GM21825 (cell line): ENCODE results near the gene NDRG2.

Source experiments
- ATAC-seq: cut with Tn5 transposase; IDR thresholded peaks from one replicate; pipeline ENCODE4 v1.9.1; 2021; ENCODE audit warnings: mild to moderate bottlenecking, moderate library complexity; ENCODE audit not compliant: unreplicated experiment

Gene NDRG2

GRCh38 chr14:21024585-21025370 is at the start of gene NDRG2:
Gene NDRG2 (minus strand): TSS chr14:21025061. CDS start chr14:21023315, 1,746 bp downstream.
- ATAC-seq = no peak

- no peak for ATAC-seq
Measured at GRCh38 chr14:21073921-21074320, 49.1 kb upstream of the NDRG2 start.

- no peak for ATAC-seq
Measured at GRCh38 chr14:21072781-21073339, 48.0 kb upstream of the NDRG2 start.

DNA sequence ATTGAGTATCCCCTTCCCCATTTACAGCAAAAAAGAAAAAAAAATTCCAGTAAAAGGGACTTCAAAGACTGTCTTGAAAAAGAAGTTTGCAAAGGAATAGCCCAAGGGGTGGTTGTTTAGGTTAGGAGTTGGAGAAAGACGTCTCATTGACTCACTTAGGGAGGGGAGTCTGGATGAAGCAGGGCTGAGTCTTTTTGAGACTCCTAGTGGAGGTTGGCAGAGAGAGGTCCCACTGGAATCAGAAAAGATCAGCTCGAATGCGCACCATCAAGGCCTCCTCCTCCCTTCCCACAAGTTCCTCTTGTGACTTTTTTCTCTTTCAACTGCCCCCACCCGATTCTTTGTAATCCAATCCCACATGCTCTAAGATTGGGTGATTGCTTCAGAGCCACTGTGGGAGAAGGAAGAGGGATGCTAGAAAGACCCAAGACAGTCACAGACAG is 47.2 kb upstream of the NDRG2 start:
- ATAC-seq = no peak

GRCh38 chr14:21071225-21072030 is 46.6 kb upstream of the NDRG2 start:
- peak; percentile 81 for ATAC-seq

GRCh38 chr14:21070610-21071224 is 45.9 kb upstream of the NDRG2 start:
- ATAC-seq = peak; percentile 10

DNA sequence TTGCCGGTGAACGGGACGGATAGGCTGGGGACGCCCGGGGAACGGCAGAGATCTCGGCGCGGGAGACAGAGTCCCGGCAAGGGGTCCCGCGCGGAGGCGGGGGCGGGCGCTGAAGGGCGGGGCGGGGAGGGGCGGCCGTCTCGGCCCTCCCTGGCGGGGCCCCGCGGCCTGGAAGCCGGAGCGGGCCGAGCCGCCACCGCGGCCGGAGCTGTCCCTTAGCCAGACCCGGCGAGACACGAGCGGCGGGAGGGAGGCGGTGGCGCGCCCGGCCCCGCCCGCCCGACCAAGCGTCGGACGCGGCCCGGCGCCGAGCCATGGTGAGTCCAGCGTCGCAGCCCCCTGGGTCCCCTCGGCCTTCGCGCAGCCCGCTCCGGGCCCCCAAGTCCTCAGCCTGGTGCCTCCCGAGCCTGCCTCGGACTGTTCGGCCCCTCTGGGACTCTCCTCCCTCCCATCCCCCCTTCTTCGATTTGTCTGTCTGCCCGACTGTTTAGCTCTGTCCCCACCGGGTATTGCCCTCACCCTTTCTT is 45.3 kb upstream of the NDRG2 start, which contains the start of gene ARHGEF40:
TSS of gene ARHGEF40 (plus strand) at position 222 of the 527 bp plus-strand sequence. CDS start at position 315, 93 bp downstream.
- no peak for ATAC-seq

DNA sequence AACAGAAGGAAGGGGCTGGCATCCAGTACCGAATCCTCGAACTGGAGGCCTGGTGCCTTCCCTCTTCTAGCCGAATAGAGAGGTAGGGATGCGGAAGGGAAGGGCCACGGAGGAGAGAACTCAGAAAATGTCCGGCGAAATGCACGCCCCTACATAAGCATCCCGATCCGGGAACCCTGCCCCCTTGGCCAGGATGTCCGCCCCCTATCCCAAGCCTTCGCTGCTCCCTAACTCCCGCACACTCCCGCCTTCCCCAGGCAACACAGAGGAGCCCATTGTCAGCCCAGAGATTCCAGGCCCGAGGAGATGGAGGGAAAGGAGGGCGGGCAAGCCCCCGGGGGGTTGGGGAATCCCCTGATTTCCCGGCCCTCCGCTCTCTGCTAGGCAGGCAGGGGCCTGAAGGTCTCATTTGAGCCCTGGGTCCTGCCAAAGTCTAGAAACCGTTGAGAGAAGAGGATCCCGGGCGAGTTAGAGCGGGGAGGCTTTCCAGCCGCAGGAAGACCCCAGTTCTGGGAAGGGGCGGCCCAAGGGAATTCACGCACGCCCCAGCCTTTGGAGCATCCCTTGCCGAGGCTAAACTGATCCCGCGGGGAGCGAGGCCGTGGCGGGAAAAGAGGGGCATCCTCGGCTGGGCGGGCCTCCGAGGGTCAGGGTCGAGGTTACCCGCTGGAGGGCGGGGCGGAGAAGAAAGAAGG is 44.7 kb upstream of the NDRG2 start:
- ATAC-seq = no peak

DNA sequence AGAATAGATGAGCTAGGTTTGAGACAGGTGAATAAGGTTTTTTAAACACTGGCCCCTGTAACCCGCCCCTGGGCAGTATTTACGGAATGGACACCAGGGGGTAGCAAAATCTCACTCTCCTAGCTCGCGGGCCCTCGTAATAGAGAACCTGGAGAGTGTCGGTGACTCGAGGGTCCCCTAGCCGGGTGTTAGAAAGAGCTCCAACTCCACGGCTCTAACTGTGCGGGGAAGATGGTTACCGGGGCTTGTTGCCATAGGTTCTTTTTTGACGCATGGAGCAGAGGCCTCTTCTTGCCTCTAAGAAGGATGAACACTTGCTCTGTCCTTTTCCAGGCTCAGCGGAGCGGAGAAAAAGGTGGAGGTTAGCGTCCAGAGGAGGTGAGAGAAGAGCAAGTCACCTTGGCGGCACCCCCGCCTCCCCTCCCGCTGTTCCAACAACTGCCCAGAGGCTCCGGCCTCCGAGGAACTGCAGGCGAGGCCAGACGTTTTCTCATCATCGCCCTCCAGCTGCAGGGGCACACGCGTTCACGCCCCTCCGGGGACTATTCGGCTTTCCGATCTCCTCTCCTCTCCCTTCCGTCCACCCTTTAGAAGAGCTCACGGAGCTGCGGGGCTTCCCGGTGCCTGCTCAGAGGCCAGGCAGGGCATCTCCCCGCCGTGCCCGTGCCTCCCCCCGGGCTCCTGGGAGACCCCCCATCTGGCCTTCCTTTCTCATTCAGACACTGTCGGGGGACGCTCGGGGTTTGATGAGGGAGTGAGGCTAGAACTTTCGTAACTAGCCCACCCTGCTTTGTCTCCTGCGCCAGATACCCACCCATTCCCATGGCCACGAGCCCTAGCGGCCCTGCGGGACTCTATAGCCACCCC is 43.9 kb upstream of the NDRG2 start:
- ATAC-seq = no peak

DNA sequence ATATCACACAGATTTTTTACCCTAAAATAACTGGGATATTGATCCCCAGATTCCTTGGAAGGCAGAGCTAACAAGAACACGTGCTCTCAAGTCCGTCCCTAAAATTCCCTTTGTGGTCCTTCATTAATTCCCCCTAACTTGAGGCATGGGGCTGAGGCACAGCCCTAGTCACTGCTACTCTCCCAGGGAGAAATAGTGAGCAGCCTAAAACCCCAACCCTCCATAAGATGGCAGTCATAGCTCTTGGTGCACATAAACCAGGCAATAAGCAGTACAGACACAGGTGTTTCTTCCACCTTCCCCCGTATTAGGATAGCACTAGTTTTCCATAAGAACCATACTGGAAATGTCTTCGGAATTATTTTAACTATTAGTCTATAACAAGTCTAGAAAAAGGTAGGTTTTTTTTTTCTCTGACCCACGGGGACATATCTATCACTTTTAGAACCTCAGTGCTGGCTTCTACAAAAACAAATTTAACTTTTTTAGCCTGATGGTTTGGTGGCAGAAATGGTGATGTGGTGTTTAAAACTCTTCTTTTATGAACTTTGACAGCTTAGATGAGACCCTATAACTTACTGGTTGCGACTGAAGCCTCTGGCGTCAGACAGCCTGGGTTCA is 42.1 kb upstream of the NDRG2 start:
- ATAC-seq = no peak

DNA sequence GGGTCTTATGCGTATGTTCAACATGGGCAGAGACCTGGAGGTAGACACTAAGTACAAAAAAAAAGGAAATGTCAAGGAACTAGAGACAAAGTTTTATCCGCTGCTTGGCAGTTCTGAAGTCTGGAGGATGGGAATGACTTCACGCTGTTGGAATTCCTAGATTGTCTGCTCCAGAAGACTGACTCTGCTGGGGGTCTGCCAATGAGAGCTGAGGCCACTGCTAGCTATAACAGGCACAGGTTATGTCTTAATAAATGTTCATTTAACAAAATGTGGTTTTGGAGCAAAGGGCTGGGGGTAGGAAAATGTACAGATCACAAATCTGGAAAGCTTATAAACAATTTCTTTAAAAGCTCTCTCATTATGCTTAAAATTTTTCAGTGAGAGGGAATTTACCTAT is 38.6 kb upstream of the NDRG2 start:
- ATAC-seq = no peak

DNA sequence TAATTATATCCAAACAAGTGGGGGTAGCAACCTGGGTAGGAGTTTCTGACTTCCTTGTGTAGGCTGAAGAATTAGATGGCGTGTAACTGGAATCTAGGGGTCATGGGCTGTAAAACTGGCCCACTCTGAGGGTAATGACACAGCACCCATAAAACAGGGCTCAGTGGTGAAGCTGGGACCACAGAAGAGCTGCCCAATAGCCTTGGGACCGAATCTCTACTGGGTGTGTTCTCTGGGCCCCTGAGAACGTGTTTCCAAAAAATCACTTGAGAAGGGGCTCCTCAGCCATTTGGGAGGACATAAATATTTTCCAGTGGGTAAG is 36.4 kb upstream of the NDRG2 start:
- no peak for ATAC-seq

DNA sequence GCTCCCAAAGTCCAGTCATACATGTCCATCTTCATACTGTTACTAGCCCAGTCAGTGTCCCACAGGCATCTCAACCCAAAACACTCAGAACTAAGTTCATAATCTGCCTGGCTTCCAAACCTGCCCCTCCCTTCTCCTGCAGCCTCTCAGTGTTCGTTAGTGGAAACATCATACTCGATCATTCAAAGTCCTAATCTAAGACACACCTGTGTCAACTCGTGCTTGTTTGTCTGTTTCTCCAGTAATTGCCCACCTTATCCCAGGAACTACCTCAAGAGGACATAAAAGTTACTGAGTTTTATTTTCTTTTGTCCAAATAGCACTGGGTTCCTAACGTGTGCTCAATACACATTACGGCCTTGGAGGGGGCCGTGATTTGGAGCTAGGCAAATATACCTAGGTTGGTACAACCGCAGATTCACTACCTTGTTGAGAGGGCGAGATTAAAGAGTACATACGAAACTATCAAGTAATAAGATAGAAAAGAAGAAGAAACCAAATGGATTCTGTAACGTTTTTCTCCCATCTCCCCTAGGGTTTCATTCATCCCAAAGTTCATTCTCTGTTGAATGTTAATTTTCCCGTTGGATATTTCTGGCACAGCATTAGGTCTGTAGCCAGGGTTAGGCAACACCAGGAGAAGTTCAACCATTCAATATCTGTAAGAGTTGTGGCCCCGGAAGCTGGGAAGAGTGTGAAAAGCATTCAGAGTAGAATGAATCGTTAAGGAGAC is 35.9 kb upstream of the NDRG2 start:
- ATAC-seq = no peak

DNA sequence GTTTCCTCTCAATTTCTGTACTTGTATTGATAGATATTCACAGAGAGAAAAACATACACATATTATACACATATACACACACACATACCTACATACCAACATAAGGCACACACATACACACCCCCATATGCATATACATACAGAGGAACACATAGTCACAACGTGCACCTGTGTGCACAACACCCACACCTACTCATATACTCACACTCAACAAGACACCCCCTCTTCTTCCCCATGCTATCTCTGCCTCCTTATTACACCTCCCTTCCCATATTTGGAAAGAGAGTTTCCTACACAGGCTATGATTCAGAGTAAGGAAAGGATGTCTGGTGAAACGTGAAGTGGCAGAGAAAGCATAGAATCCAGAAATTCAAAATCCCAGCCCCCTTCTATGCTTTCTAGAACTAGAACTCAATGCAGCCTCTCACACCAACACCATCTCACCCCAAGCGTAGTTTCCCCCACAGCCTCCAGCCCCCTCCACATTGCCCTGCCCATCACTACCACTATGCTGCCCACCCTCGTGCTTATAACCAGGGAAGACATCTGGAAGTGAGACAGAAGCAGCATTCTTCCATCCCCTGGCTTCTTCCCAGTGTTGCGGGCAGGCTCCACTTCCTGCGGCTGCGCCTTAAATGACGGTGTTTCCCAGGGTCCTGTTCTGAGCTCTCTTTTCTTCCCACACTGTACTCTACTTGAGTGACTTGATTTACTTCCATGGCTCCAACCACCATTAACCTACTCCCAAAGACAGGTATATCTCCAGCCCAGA is 35.2 kb upstream of the NDRG2 start:
- ATAC-seq = no peak

GRCh38 chr14:21058903-21059302 is 34.0 kb upstream of the NDRG2 start:
- ATAC-seq = no peak

- ATAC-seq = no peak
Measured at GRCh38 chr14:21057803-21058675, 33.2 kb upstream of the NDRG2 start, which contains the start of gene RNASE8. Gene RNASE8 (plus strand): TSS chr14:21057822. CDS start chr14:21057893, 71 bp downstream.
